Endothelial cell of umbilical vein (primary cell): Measurements from ENCODE around the gene KPNA2. TPM values are rescaled to one million over a fixed set of nuclear protein-coding genes. Genes with fewer than 3 reads are reported as not detected.
"Not testable (repeated sequence)": the region's sequence is repeated elsewhere in the genome, so short reads cannot be mapped to it uniquely, and the experiment has no call there.

ENCODE experiments used
- BruUV-seq: library from RNA; stranded (reverse); fragments of 400-500 nt; replicated peaks from 2 replicates; lab custom pipeline; 2021; lab: Mats Ljungman, UMichigan
- CTCF ChIA-PET: fragments of 300-600, 350-600 bp; sonication (Branson Sonifier 250); formaldehyde crosslinking; loops from one replicate; lab custom pipeline; 2021; ENCODE audit warnings: antibody characterized with exemption, inconsistent platforms; lab: Charles Lee
- POLR2A ChIA-PET: fragments of 300-600, 350-600 bp; sonication (Branson Sonifier 250); formaldehyde crosslinking; loops from one replicate; lab custom pipeline; 2021; ENCODE audit warnings: antibody characterized with exemption, inconsistent platforms; lab: Charles Lee
- DNase-seq: peaks from one replicate; pipeline ENCODE4 v3.0.0-alpha.2; 2011; ENCODE audit warnings: low read depth, low spot score
- FAIRE-seq: peaks from 2 replicates; lab custom pipeline; 2011; peaks lifted over from hg19 to GRCh38; lab: Jason Lieb, UNC
- H2AFZ ChIP-seq: 2 replicates; pipeline ENCODE4 v1.6.0; 2012; ENCODE audit warnings: low read depth, low read length, control low read depth, inconsistent platforms
- H3K27ac ChIP-seq: 2 replicates; pipeline ENCODE4 v1.5.1; 2011; ENCODE audit warnings: low read depth, mild to moderate bottlenecking, control low read depth, low read length, moderate library complexity; ENCODE audit not compliant: insufficient read depth
- H3K27me3 ChIP-seq, 2 experiments: 2 replicates each; pipeline versions ENCODE4 v1.6.0 to v1.6.1; 2011; ENCODE audit warnings: low read length in 2 of 2, mixed read lengths in 1 of 2; ENCODE audit not compliant: control insufficient read depth in 2 of 2, insufficient read depth in 2 of 2
- H3K36me3 ChIP-seq, 2 experiments: 2 replicates in 1 of 2; 3 replicates in 1 of 2; pipeline ENCODE4 v1.5.1; 2011; ENCODE audit warnings: low read length in 2 of 2, mild to moderate bottlenecking in 1 of 2, moderate library complexity in 1 of 2; ENCODE audit not compliant: control insufficient read depth in 2 of 2, insufficient read depth in 2 of 2; ENCODE audit errors: extremely low read depth in 1 of 2
- H3K4me1 ChIP-seq: 3 replicates; pipeline ENCODE4 v1.5.1; 2011; ENCODE audit warnings: mild to moderate bottlenecking, low read length; ENCODE audit not compliant: control insufficient read depth, insufficient read depth; ENCODE audit errors: extremely low read depth
- H3K4me2 ChIP-seq: 2 replicates; pipeline ENCODE4 v1.6.1; 2011; ENCODE audit warnings: low read length, control low read depth, mixed read lengths; ENCODE audit not compliant: insufficient read depth
- H3K4me3 ChIP-seq, 3 experiments: fragments of 200-600 bp in 1 of 3; sonication (generic), shearing (Covaris generic) in 1 of 3; replicated peaks in 1 of 3; 2 replicates each; pipeline ENCODE4 v1.5.1; 2011 to 2016; ENCODE audit warnings: control low read depth in 3 of 3, low read length in 3 of 3, mild to moderate bottlenecking in 2 of 3, inconsistent platforms in 1 of 3, low read depth in 1 of 3, moderate library complexity in 1 of 3; ENCODE audit not compliant: insufficient read depth in 1 of 3
- H3K79me2 ChIP-seq: 2 replicates; pipeline ENCODE4 v1.6.0; 2012; ENCODE audit warnings: low read length, inconsistent platforms; ENCODE audit not compliant: control insufficient read depth, insufficient read depth
- H3K9ac ChIP-seq: replicated peaks from 2 replicates; pipeline ENCODE3; 2011; ENCODE audit warnings: low read length, control low read depth; ENCODE audit not compliant: insufficient read depth; ENCODE audit errors: extremely low read depth
- H3K9me1 ChIP-seq: replicated peaks from 3 replicates; pipeline ENCODE4 v1.6.0; 2011; ENCODE audit warnings: mild to moderate bottlenecking, low read length; ENCODE audit not compliant: control insufficient read depth, insufficient read depth; ENCODE audit errors: extremely low read depth
- H3K9me3 ChIP-seq: replicated peaks from 2 replicates; pipeline ENCODE4 v1.5.1; 2012; ENCODE audit warnings: low read length, inconsistent platforms; ENCODE audit not compliant: control insufficient read depth, insufficient read depth
- H4K20me1 ChIP-seq: replicated peaks from 2 replicates; pipeline ENCODE3; 2011; ENCODE audit warnings: mild to moderate bottlenecking, low read length; ENCODE audit not compliant: control insufficient read depth, insufficient read depth; ENCODE audit errors: extremely low read depth
- dilution Hi-C: fragments of 300-500 bp; cut with MboI; formaldehyde crosslinking; loops from one replicate; pipeline ENCODE4 v1.15.0; 2019; ENCODE audit warnings: low sequenced_read_pairs; ENCODE audit not compliant: extremely low pct_ligation_motif_present
- intact Hi-C: fragments of 100-400 bp; cut with micrococcal nuclease; formaldehyde crosslinking; loops from one replicate; pipeline ENCODE4 v1.10.0; 2022
- polyA plus RNA-seq, 4 experiments: library from polyadenylated mRNA; depleted of rRNA in 3 of 4; stranded (reverse) in 3 of 4; unstranded in 1 of 4; fragments of >200 nt; gene quantifications; 2 replicates each; pipeline versions ENCODE4 v1.2.1 to v1.2.3, GENCODE V29; 2011 to 2012; ENCODE audit warnings: missing spikeins in 1 of 4
- total RNA-seq: library from RNA; stranded (reverse); gene quantifications from 2 replicates; pipeline ENCODE4 v1.2.3, GENCODE V29; 2021

Gene KPNA2
- total and polyA plus RNA-seq, 2 donors (not counting 3 experiments of a cell fraction or from before 2014, with no cell fraction given) = 252 to 382 TPM

GRCh38 chr17:68075953-68076607 lies 40.5 kb downstream of the KPNA2 start:
- intact Hi-C loops, POLR2A ChIA-PET, H3K9me3 ChIP-seq, H2AFZ ChIP-seq, H3K9ac ChIP-seq, dilution Hi-C loops, H3K4me1 ChIP-seq, H3K4me3 ChIP-seq, CTCF ChIA-PET, H3K79me2 ChIP-seq, H3K36me3 ChIP-seq, H3K27me3 ChIP-seq, H3K27ac ChIP-seq, H3K4me2 ChIP-seq, DNase-seq, BruUV-seq, H4K20me1 ChIP-seq, H3K9me1 ChIP-seq: not testable (repeated sequence)
- FAIRE-seq = peak; percentile 73

GRCh38 chr17:68077498-68077897 lies 42.0 kb downstream of the KPNA2 start:
- intact Hi-C loops, POLR2A ChIA-PET, H3K27ac ChIP-seq, H3K4me2 ChIP-seq, dilution Hi-C loops, H3K36me3 ChIP-seq, BruUV-seq, H2AFZ ChIP-seq, H3K9me1 ChIP-seq, H3K4me1 ChIP-seq, H3K4me3 ChIP-seq, H3K79me2 ChIP-seq, H3K27me3 ChIP-seq, H3K9ac ChIP-seq, CTCF ChIA-PET, H4K20me1 ChIP-seq, H3K9me3 ChIP-seq, DNase-seq: not testable (repeated sequence)
- FAIRE-seq = peak; percentile 96
